HEK293 (cell line): ENCODE measurements around the gene ST8SIA4.

Experiments
- CTCF ChIA-PET: fragments of 350-600 bp; formaldehyde crosslinking; extraction: SDS; loops from one replicate; lab custom pipeline; 2021; ENCODE audit warnings: antibody characterized with exemption; lab: Yijun Ruan, JAX
- POLR2A ChIA-PET: fragments of 300-600 bp; formaldehyde crosslinking; extraction: SDS; loops from one replicate; lab custom pipeline; 2020; ENCODE audit warnings: antibody characterized with exemption, inconsistent platforms; lab: Yijun Ruan, JAX
- H3K27ac ChIP-seq: fragments of 200-500 bp; sonication (Bioruptor generic); 2 replicates; pipeline ENCODE4 v1.5.1; 2014; ENCODE audit warnings: low read depth, low read length, control low read depth, inconsistent platforms; ENCODE audit errors: extremely low read depth
- H3K36me3 ChIP-seq, 2 experiments: fragments of 200-500 bp in 1 of 2; sonication (Bioruptor generic) in 1 of 2; 1 replicate in 1 of 2; 2 replicates in 1 of 2; pipeline ENCODE4 v1.5.1; 2014 to 2017; ENCODE audit warnings: inconsistent platforms in 2 of 2, low read length in 2 of 2; ENCODE audit not compliant: control insufficient read depth in 2 of 2, insufficient read depth in 1 of 2
- H3K4me1 ChIP-seq: fragments of 200-500 bp; sonication (Bioruptor generic); 2 replicates; pipeline ENCODE4 v1.5.1; 2014; ENCODE audit warnings: mild to moderate bottlenecking, low read length, inconsistent platforms; ENCODE audit not compliant: control insufficient read depth, insufficient read depth
- H3K4me3 ChIP-seq: 2 replicates; pipeline ENCODE4 v1.5.1; 2011; ENCODE audit warnings: low read depth, mild to moderate bottlenecking, control low read depth, low read length, moderate library complexity
- H3K9me3 ChIP-seq: fragments of 200-500 bp; sonication (Bioruptor generic); 2 replicates; pipeline ENCODE4 v1.5.1; 2014; ENCODE audit warnings: low read depth, low read length, inconsistent platforms; ENCODE audit not compliant: control insufficient read depth, insufficient read depth
- GLI2 ChIP-seq: fragments of 450-650 bp; formaldehyde crosslinking; IDR thresholded peaks from 2 replicates; pipeline ENCODE4; 2017; ENCODE audit warnings: missing biosample characterization, missing genetic modification characterization, low read depth, borderline replicate concordance
- KLF17 ChIP-seq: fragments of 450-650 bp; formaldehyde crosslinking; IDR thresholded peaks from 2 replicates; pipeline ENCODE4 v1.5.1; 2016; ENCODE audit warnings: missing biosample characterization, missing genetic modification characterization
- PATZ1 ChIP-seq: fragments of 450-650 bp; formaldehyde crosslinking; IDR thresholded peaks from 2 replicates; pipeline ENCODE4 v1.5.1; 2016; ENCODE audit warnings: missing biosample characterization, missing genetic modification characterization
- PRDM2 ChIP-seq: fragments of 450-650 bp; formaldehyde crosslinking; IDR thresholded peaks from 2 replicates; pipeline ENCODE4 v1.5.1; 2016; ENCODE audit warnings: missing biosample characterization, missing genetic modification characterization, borderline replicate concordance
- SCRT1 ChIP-seq: fragments of 450-650 bp; formaldehyde crosslinking; IDR thresholded peaks from 2 replicates; pipeline ENCODE4 v1.5.1; 2016; ENCODE audit warnings: missing biosample characterization, missing genetic modification characterization, borderline replicate concordance
- SCRT2 ChIP-seq: fragments of 450-650 bp; formaldehyde crosslinking; IDR thresholded peaks from 2 replicates; pipeline ENCODE4 v1.5.1; 2016; ENCODE audit warnings: missing biosample characterization, missing genetic modification characterization
- WT1 ChIP-seq: fragments of 450-650 bp; formaldehyde crosslinking; IDR thresholded peaks from 2 replicates; pipeline ENCODE4 v1.5.1; 2016; ENCODE audit warnings: missing biosample characterization, missing genetic modification characterization
- ZBTB21 ChIP-seq: fragments of 450-650 bp; formaldehyde crosslinking; IDR thresholded peaks from 2 replicates; pipeline ENCODE4 v1.5.1; 2017; ENCODE audit warnings: missing biosample characterization, missing genetic modification characterization
- ZFP69B ChIP-seq: fragments of 450-650 bp; formaldehyde crosslinking; IDR thresholded peaks from 2 replicates; pipeline ENCODE4 v1.5.1; 2016; ENCODE audit warnings: missing biosample characterization, missing genetic modification characterization
- ZNF148 ChIP-seq: fragments of 450-650 bp; formaldehyde crosslinking; IDR thresholded peaks from 2 replicates; pipeline ENCODE4 v1.5.0; 2017; ENCODE audit warnings: missing biosample characterization, missing genetic modification characterization, borderline replicate concordance
- ZNF302 ChIP-seq: fragments of 450-650 bp; formaldehyde crosslinking; IDR thresholded peaks from 2 replicates; pipeline ENCODE4 v1.5.1; 2016; ENCODE audit warnings: missing biosample characterization, missing genetic modification characterization, low read depth
- ZNF324 ChIP-seq: fragments of 450-650 bp; formaldehyde crosslinking; IDR thresholded peaks from 2 replicates; pipeline ENCODE4 v1.5.1; 2016; ENCODE audit warnings: missing biosample characterization, missing genetic modification characterization
- ZNF335 ChIP-seq: fragments of 450-650 bp; formaldehyde crosslinking; conservative IDR thresholded peaks from 2 replicates; pipeline ENCODE4 v1.5.1; 2016; ENCODE audit warnings: missing biosample characterization, missing genetic modification characterization
- ZNF366 ChIP-seq: fragments of 450-650 bp; formaldehyde crosslinking; conservative IDR thresholded peaks from 2 replicates; pipeline ENCODE4 v1.5.1; 2016; ENCODE audit warnings: missing biosample characterization, missing genetic modification characterization
- ZNF48 ChIP-seq: fragments of 450-650 bp; formaldehyde crosslinking; IDR thresholded peaks from 2 replicates; pipeline ENCODE4 v1.5.1; 2016; ENCODE audit warnings: missing biosample characterization, missing genetic modification characterization
- ZNF610 ChIP-seq: fragments of 450-650 bp; formaldehyde crosslinking; IDR thresholded peaks from 2 replicates; pipeline ENCODE4 v1.5.1; 2016; ENCODE audit warnings: missing biosample characterization, missing genetic modification characterization, borderline replicate concordance
- ZNF677 ChIP-seq: fragments of 450-650 bp; IDR thresholded peaks from 2 replicates; pipeline ENCODE4 v1.5.0; 2018; ENCODE audit warnings: missing biosample characterization, mild to moderate bottlenecking, missing genetic modification characterization, moderate library complexity

The ST8SIA4 gene

GRCh38 chr5:100772548-100772947 is 130.5 kb downstream of the ST8SIA4 start:
- TF ChIP-seq ZBTB21 (tag by site-specific recombination), result no peak
- no peak for TF ChIP-seq PRDM2
- H3K4me1 ChIP-seq, result no peaks in the 10 kb centered on the region
- no peak overlapping the region for H3K27ac ChIP-seq
- CTCF ChIA-PET, result interaction anchor here (1.2 kb wide), 1 partner anchor 149 kb away, joined by 3 read pairs; no protein-coding TSS in a partner anchor
- no peaks in the 10 kb centered on the region for H3K36me3 ChIP-seq
- no peaks in the 10 kb centered on the region for H3K9me3 ChIP-seq
- H3K4me3 ChIP-seq, result no peak overlapping the region
- POLR2A ChIA-PET, result no interaction called here

DNA sequence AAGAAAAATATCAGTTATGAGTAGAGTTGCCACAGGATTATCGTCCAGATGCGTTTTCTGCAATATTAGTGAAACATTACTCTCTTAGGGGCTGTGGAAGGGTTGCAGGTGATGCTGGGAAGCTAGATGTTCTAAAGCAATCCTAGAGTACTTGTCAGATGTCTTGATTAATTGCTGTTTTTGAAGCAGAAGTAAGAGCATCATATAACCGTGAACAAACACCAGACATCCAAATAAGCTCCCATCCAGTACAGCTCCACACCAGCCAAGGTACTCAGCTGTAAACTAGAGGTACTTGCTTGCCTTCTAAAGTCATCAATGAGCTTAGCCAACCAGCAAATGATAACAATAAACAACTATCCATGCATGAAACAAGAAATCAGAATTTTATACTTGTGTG is 131.1 kb downstream of the ST8SIA4 start:
- Histone ChIP-seq H3K27ac (no peak overlapping the region), H3K36me3 (no peaks in the 10 kb centered on the region), H3K4me3 (no peak overlapping the region), H3K4me1 (no peaks in the 10 kb centered on the region), H3K9me3 (no peaks in the 10 kb centered on the region)
- ChIA-PET POLR2A (no interaction called here), CTCF (interaction anchor here (1.2 kb wide), 1 partner anchor 149 kb away, joined by 3 read pairs; no protein-coding TSS in a partner anchor)
- no peak for TF ChIP-seq SCRT1
- no peak for TF ChIP-seq ZNF148 (tag by site-specific recombination)
- no peak for TF ChIP-seq ZNF677 (tag by site-specific recombination)
- no peak for TF ChIP-seq ZNF366
- no peak for TF ChIP-seq ZNF324
- TF ChIP-seq GLI2 (tag by site-specific recombination), result no peak
- no peak for TF ChIP-seq ZNF335 (tag by site-specific recombination)
- TF ChIP-seq WT1 (tag by site-specific recombination), result no peak
- TF ChIP-seq PATZ1 (tag by site-specific recombination), result no peak
- TF ChIP-seq SCRT2 (tag by site-specific recombination), result no peak
- TF ChIP-seq ZNF302 (tag by site-specific recombination), result no peak
- TF ChIP-seq ZFP69B (tag by site-specific recombination), result no peak
- TF ChIP-seq ZNF610, result no peak
- no peak for TF ChIP-seq ZNF48 (tag by site-specific recombination)
- TF ChIP-seq PRDM2, result no peak
- no peak for TF ChIP-seq KLF17 (tag by site-specific recombination)
